Peyer's patch (tissue), 4 donors: ENCODE measurements around the gene ARHGEF25.

Experiments used
- POLR2A ChIP-seq, 2 donors: fragments of 450-650 bp; IDR thresholded peaks; one replicate each; pipeline ENCODE4 v1.5.1; 2017; ENCODE audit warnings: antibody characterized with exemption in 2 of 2, mild to moderate bottlenecking in 2 of 2, moderate library complexity in 2 of 2
- TF ChIP-seq, protein P1 (sequence below), 6 experiments: fragments of 450-650 bp in 4 of 6; fragments of 200-600 bp in 2 of 6; sonication (generic) in 1 of 6; IDR thresholded peaks; one replicate each; pipeline ENCODE4 v1.5.1; 2017 to 2019; ENCODE audit warnings: antibody characterized with exemption in 6 of 6, mild to moderate bottlenecking in 3 of 6, moderate library complexity in 1 of 6

DNA sequence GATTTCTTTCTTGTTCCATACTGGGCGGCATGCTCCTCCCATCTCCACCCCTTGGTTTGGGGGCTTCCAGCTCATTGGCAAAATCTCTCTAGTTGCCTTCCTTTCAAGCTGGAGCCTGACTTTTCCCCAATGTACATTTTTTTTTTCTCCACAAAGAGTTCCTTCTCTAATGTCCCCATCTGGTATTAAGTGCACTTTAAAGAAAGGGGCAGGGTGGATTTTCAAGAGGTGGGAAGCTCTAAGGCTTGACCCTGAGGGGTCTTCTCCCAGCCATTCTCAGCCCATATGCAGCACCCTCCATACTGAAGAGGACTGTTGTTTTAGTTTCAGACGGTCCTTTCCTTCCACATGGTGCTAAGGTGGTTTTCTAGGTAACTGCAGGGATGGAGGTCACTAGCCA is 26.1 kb upstream of the ARHGEF25 start:
- TF ChIP-seq, protein P1, sequence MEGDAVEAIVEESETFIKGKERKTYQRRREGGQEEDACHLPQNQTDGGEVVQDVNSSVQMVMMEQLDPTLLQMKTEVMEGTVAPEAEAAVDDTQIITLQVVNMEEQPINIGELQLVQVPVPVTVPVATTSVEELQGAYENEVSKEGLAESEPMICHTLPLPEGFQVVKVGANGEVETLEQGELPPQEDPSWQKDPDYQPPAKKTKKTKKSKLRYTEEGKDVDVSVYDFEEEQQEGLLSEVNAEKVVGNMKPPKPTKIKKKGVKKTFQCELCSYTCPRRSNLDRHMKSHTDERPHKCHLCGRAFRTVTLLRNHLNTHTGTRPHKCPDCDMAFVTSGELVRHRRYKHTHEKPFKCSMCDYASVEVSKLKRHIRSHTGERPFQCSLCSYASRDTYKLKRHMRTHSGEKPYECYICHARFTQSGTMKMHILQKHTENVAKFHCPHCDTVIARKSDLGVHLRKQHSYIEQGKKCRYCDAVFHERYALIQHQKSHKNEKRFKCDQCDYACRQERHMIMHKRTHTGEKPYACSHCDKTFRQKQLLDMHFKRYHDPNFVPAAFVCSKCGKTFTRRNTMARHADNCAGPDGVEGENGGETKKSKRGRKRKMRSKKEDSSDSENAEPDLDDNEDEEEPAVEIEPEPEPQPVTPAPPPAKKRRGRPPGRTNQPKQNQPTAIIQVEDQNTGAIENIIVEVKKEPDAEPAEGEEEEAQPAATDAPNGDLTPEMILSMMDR (IDR thresholded peaks at IDR 0.05) = no peak
- TF ChIP-seq POLR2A (IDR thresholded peaks at IDR 0.05) = no peak
